Naive thymus-derived CD4-positive, alpha-beta T cell (primary cell): Measurements from ENCODE around the gene CRYBG1. TPM values are rescaled to one million over a fixed set of nuclear protein-coding genes. Genes with fewer than 3 reads are reported as not detected.

Experiments used
- ATAC-seq: fragments of 150-1000 bp; cut with Tn5 transposase; 2 replicates; pipeline ENCODE4 v1.10.0; 2021; ENCODE audit warnings: mild to moderate bottlenecking, moderate library complexity
- CTCF ChIA-PET: fragments of 350-600 bp; sonication (Branson Sonifier 250); formaldehyde crosslinking; loops from one replicate; lab custom pipeline; 2021; ENCODE audit warnings: antibody characterized with exemption; lab: Charles Lee
- POLR2A ChIA-PET: fragments of 350-600 bp; sonication (Branson Sonifier 250); formaldehyde crosslinking; loops from one replicate; lab custom pipeline; 2021; ENCODE audit warnings: antibody characterized with exemption, inconsistent platforms; lab: Charles Lee
- DNase-seq, 9 donors: peaks; one replicate each; pipeline versions ENCODE4 v3.0.0 to v3.0.0-alpha.2; 2020 to 2022; ENCODE audit warnings: mixed read lengths in 1 of 9
- H3K27ac ChIP-seq: one replicate; pipeline ENCODE4 v1.7.0; 2013; ENCODE audit warnings: mild to moderate bottlenecking, low read depth, low read length, moderate library complexity
- H3K27me3 ChIP-seq, 2 donors: one replicate each; pipeline ENCODE4 v1.7.0; 2013; ENCODE audit warnings: low read length in 2 of 2, mild to moderate bottlenecking in 2 of 2, moderate library complexity in 2 of 2; ENCODE audit not compliant: control insufficient read depth in 2 of 2, insufficient read depth in 2 of 2
- H3K36me3 ChIP-seq, 3 experiments: 1 replicate in 2 of 3; 2 replicates in 1 of 3; pipeline ENCODE4 v1.7.0; 2013; ENCODE audit warnings: low read length in 3 of 3, mild to moderate bottlenecking in 3 of 3, moderate library complexity in 1 of 3; ENCODE audit not compliant: insufficient read depth in 3 of 3, control insufficient read depth in 2 of 3
- H3K4me1 ChIP-seq, 2 donors: one replicate each; pipeline ENCODE4 v1.7.0; 2013; ENCODE audit warnings: low read length in 2 of 2, mild to moderate bottlenecking in 2 of 2, moderate library complexity in 1 of 2; ENCODE audit not compliant: control insufficient read depth in 2 of 2, insufficient read depth in 2 of 2
- H3K4me3 ChIP-seq: 2 replicates; pipeline ENCODE4 v1.7.0; 2013; ENCODE audit warnings: mild to moderate bottlenecking, low read length
- H3K9me3 ChIP-seq, 3 experiments: 1 replicate in 2 of 3; 2 replicates in 1 of 3; pipeline ENCODE4 v1.7.0; 2013; ENCODE audit warnings: low read length in 3 of 3; ENCODE audit not compliant: control insufficient read depth in 2 of 3
- H3K27ac Mint-ChIP-seq, 9 donors: one replicate each; pipeline ENCODE4 v1.8.0; 2020 to 2022; ENCODE audit warnings: mixed read lengths in 9 of 9, mild to moderate bottlenecking in 8 of 9, moderate library complexity in 5 of 9, inconsistent platforms in 2 of 9
- H3K27me3 Mint-ChIP-seq, 5 donors: one replicate each; pipeline ENCODE4 v1.8.0; 2021 to 2022; ENCODE audit warnings: mixed read lengths in 5 of 5, mild to moderate bottlenecking in 1 of 5
- H3K36me3 Mint-ChIP-seq, 5 donors: one replicate each; pipeline ENCODE4 v1.8.0; 2020 to 2022; ENCODE audit warnings: mixed read lengths in 5 of 5, mild to moderate bottlenecking in 3 of 5, inconsistent platforms in 1 of 5
- H3K4me1 Mint-ChIP-seq, 7 donors: one replicate each; pipeline ENCODE4 v1.8.0; 2020 to 2022; ENCODE audit warnings: mixed read lengths in 7 of 7, mild to moderate bottlenecking in 3 of 7, inconsistent platforms in 1 of 7
- H3K4me3 Mint-ChIP-seq, 10 donors: one replicate each; pipeline ENCODE4 v1.8.0; 2020 to 2022; ENCODE audit warnings: mild to moderate bottlenecking in 10 of 10, mixed read lengths in 10 of 10, moderate library complexity in 6 of 10, inconsistent platforms in 2 of 10
- H3K9me3 Mint-ChIP-seq, 11 donors: one replicate each; pipeline ENCODE4 v1.8.0; 2020 to 2022; ENCODE audit warnings: mixed read lengths in 11 of 11, mild to moderate bottlenecking in 4 of 11, inconsistent platforms in 1 of 11, moderate library complexity in 1 of 11
- intact Hi-C, 2 donors: fragments of 100-400 bp; cut with micrococcal nuclease; formaldehyde crosslinking; loops; one replicate each; pipeline ENCODE4 v1.15.1; 2023
- polyA plus RNA-seq, 2 donors: library from polyadenylated mRNA; unstranded; fragments of 300-500 nt; fragmentation: Illumina TruSeq; gene quantifications; one replicate each; pipeline ENCODE4 v1.2.3, GENCODE V29; 2021
- total RNA-seq, 6 experiments: library from RNA in 5 of 6; stranded (reverse) in 5 of 6; gene quantifications; 1 replicate in 5 of 6; 2 replicates in 1 of 6; pipeline ENCODE4 v1.2.3 and lab custom pipeline; 2021 to 2026

The CRYBG1 gene
- total and polyA plus RNA-seq, 7 experiments from 2014 or later: 11.3 to 39.8 (median 30.3) TPM

- DNase-seq (no peak), ATAC-seq (no peak)
- H3K27ac ChIP-seq: no peak overlapping the region
- no peaks in the 10 kb centered on the region for H3K9me3 ChIP-seq
- Mint-ChIP-seq H3K4me3 (no peak overlapping the region), H3K36me3 (no peaks in the 10 kb centered on the region), H3K27me3 (peaks cover 0 to 18% (median 0%) of the 10 kb centered on the region in 5 donors), H3K27ac (no peak overlapping the region), H3K4me1 (peaks cover 0 to 10% (median 5%) of the 10 kb centered on the region in 7 donors), H3K9me3 (no peaks in the 10 kb centered on the region)
- H3K4me1 ChIP-seq: no peaks in the 10 kb centered on the region
- H3K36me3 ChIP-seq: no peaks in the 10 kb centered on the region
- CTCF ChIA-PET: no interaction called here
- intact Hi-C loops: no loop called here
- POLR2A ChIA-PET: no interaction called here
- peaks cover 0 to 4% of the 10 kb centered on the region in 2 donors for H3K27me3 ChIP-seq
- H3K4me3 ChIP-seq: no peak overlapping the region
These were observed 20.7 kb downstream of the CRYBG1 start for GRCh38 chr6:106381223-106381622.

DNA sequence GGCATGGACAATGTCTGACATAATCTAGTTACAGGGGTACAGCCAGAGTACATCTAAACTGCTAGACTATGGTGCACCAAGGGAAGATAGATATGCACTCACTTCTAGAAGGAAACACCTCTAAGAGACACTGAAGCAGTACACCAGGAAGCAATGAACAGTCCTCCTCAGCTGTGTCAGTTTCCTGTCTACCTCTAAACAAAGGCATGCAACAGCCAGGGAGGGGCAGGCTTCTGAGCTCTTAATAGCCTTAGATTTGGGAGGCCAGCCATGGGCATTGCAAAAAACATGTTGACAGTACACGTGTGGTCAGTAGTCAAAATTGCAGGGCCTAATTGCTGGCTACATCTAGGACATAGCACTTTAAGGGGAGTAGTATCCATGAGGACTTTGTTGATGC is 21.4 kb downstream of the CRYBG1 start:
- no peak overlapping the region for H3K27ac ChIP-seq
- Mint-ChIP-seq H3K9me3 (no peaks in the 10 kb centered on the region), H3K36me3 (no peaks in the 10 kb centered on the region), H3K4me3 (no peak overlapping the region), H3K27ac (no peak overlapping the region), H3K27me3 (peaks cover 0 to 16% (median 0%) of the 10 kb centered on the region in 5 donors), H3K4me1 (peaks cover 0 to 10% (median 5%) of the 10 kb centered on the region in 7 donors)
- ChIA-PET CTCF (no interaction called here), POLR2A (no interaction called here)
- peak in 1 of 9 donors; percentile 1 for DNase-seq
- no peak for ATAC-seq
- intact Hi-C loops: no loop called here
- no peaks in the 10 kb centered on the region for H3K4me1 ChIP-seq
- H3K4me3 ChIP-seq: no peak overlapping the region
- peaks cover 0 to 4% of the 10 kb centered on the region in 2 donors for H3K27me3 ChIP-seq
- H3K36me3 ChIP-seq: no peaks in the 10 kb centered on the region
- H3K9me3 ChIP-seq: no peaks in the 10 kb centered on the region

DNA sequence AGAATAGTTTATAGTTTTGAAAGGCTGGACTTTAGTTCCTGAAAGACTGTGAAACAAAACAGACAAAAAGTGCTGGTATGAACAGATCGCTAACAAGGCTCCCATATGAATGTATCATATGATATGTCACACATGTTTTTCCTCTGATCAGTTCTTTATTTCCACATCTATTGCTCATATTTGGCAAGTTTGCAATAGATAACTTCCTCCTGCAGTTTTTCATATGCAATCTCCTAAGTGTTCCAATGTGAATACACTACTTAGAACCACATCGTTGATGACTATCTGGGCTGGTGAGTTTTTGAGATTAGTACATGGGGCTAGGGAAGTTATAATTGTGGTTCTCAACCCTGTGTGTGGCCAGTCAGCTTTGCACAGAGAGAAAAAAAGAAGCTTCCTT is 23.1 kb downstream of the CRYBG1 start:
- no peak overlapping the region for H3K27ac ChIP-seq
- H3K4me1 ChIP-seq: no peaks in the 10 kb centered on the region
- intact Hi-C loops: no loop called here
- Mint-ChIP-seq H3K9me3 (no peaks in the 10 kb centered on the region), H3K27ac (no peak overlapping the region), H3K4me1 (peaks cover 0 to 10% (median 5%) of the 10 kb centered on the region in 7 donors), H3K27me3 (peaks cover 0 to 14% (median 0%) of the 10 kb centered on the region in 5 donors), H3K4me3 (no peak overlapping the region), H3K36me3 (no peaks in the 10 kb centered on the region)
- POLR2A ChIA-PET: no interaction called here
- DNase-seq (no peak), ATAC-seq (peak; percentile 68)
- CTCF ChIA-PET: no interaction called here
- no peak overlapping the region for H3K4me3 ChIP-seq
- H3K27me3 ChIP-seq: no peaks in the 10 kb centered on the region
- H3K36me3 ChIP-seq: no peaks in the 10 kb centered on the region
- no peaks in the 10 kb centered on the region for H3K9me3 ChIP-seq

- no peaks in the 10 kb centered on the region for H3K9me3 Mint-ChIP-seq
- Histone ChIP-seq H3K4me1 (no peaks in the 10 kb centered on the region), H3K27me3 (no peaks in the 10 kb centered on the region), H3K4me3 (no peak overlapping the region), H3K36me3 (no peaks in the 10 kb centered on the region), H3K9me3 (no peaks in the 10 kb centered on the region), H3K27ac (no peak overlapping the region)
- H3K27me3 Mint-ChIP-seq: peaks cover 0 to 25% (median 0%) of the 10 kb centered on the region in 5 donors
- no peak overlapping the region for H3K27ac Mint-ChIP-seq
- POLR2A ChIA-PET: no interaction called here
- H3K4me1 Mint-ChIP-seq: peaks cover 0 to 10% (median 5%) of the 10 kb centered on the region in 7 donors
- CTCF ChIA-PET: no interaction called here
- intact Hi-C loops: no loop called here
- DNase-seq: no peak
- no peaks in the 10 kb centered on the region for H3K36me3 Mint-ChIP-seq
- no peak for ATAC-seq
- no peak overlapping the region for H3K4me3 Mint-ChIP-seq
These were observed 25.0 kb downstream of the CRYBG1 start for GRCh38 chr6:106385530-106385929.

GRCh38 chr6:106387875-106388274 is 27.4 kb downstream of the CRYBG1 start:
- H3K4me1 Mint-ChIP-seq: no peaks in the 10 kb centered on the region
- no peak overlapping the region for H3K4me3 ChIP-seq
- H3K36me3 Mint-ChIP-seq: no peaks in the 10 kb centered on the region
- ATAC-seq (no peak), DNase-seq (no peak)
- H3K9me3 ChIP-seq: no peaks in the 10 kb centered on the region
- intact Hi-C loops: no loop called here
- H3K27me3 ChIP-seq: no peaks in the 10 kb centered on the region
- peaks cover 0 to 36% (median 7%) of the 10 kb centered on the region in 5 donors for H3K27me3 Mint-ChIP-seq
- ChIA-PET CTCF (no interaction called here), POLR2A (interaction anchor here (0.7 kb wide), 1 partner anchor 250 kb away, joined by 3 read pairs; no protein-coding TSS in a partner anchor)
- H3K4me1 ChIP-seq: no peaks in the 10 kb centered on the region
- H3K36me3 ChIP-seq: no peaks in the 10 kb centered on the region
- H3K27ac Mint-ChIP-seq: no peak overlapping the region
- no peak overlapping the region for H3K4me3 Mint-ChIP-seq
- no peak overlapping the region for H3K27ac ChIP-seq
- H3K9me3 Mint-ChIP-seq: no peaks in the 10 kb centered on the region

GRCh38 chr6:106390088-106390487 is 29.6 kb downstream of the CRYBG1 start:
- DNase-seq: no peak
- no peak for ATAC-seq
- intact Hi-C loops: no loop called here
- Mint-ChIP-seq H3K27me3 (peaks cover 11 to 46% (median 19%) of the 10 kb centered on the region in 5 donors), H3K4me3 (no peak overlapping the region), H3K27ac (no peak overlapping the region), H3K9me3 (peaks cover 0 to 2% (median 0%) of the 10 kb centered on the region in 11 donors), H3K36me3 (no peaks in the 10 kb centered on the region), H3K4me1 (no peaks in the 10 kb centered on the region)
- Histone ChIP-seq H3K4me1 (no peaks in the 10 kb centered on the region), H3K36me3 (no peaks in the 10 kb centered on the region), H3K27me3 (no peaks in the 10 kb centered on the region), H3K27ac (no peak overlapping the region), H3K4me3 (no peak overlapping the region), H3K9me3 (no peaks in the 10 kb centered on the region)
- CTCF ChIA-PET: no interaction called here
- POLR2A ChIA-PET: no interaction called here

DNA sequence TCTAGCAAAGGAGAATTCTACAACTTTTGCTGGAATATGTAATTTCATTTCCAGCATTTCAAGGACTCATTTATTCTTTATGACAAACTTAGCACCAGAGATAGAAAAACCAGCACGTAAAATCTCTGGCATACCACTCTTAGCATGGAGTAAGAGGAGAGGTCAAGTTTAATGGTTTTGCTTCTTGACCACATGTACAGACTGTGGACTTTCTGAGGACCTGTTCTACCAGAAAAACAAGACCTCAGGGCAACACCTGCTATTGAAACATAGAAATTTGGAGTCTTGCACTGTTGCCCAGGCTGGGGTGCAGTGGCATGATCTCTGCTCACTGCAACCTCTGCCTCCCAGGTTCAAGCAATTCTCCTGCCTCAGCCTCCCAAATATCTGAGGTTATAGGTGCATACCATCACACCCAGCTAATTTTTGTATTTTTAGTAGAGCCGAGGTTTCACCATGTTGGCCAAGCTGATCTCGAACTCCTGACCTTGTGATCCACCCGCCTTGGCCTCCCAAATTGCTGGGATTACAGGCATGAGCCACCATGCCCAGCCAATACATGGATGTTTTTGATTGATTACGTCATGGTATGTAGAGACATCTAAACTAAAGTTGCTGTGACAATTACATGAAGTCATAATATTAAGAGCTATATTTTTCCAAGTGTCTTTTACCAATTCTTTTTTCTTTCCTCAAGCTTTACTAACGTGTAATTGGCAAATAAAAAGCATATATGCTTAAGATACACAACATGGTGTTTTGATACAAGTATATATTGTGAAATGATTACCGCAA is 36.1 kb downstream of the CRYBG1 start:
- Histone ChIP-seq H3K36me3 (no peaks in the 10 kb centered on the region), H3K4me1 (no peaks in the 10 kb centered on the region), H3K27ac (no peak overlapping the region), H3K9me3 (no peaks in the 10 kb centered on the region), H3K27me3 (no peaks in the 10 kb centered on the region), H3K4me3 (no peak overlapping the region)
- H3K27ac Mint-ChIP-seq: no peak overlapping the region
- POLR2A ChIA-PET: no interaction called here
- DNase-seq (no peak), ATAC-seq (no peak)
- H3K36me3 Mint-ChIP-seq: no peaks in the 10 kb centered on the region
- H3K4me1 Mint-ChIP-seq: no peaks in the 10 kb centered on the region
- H3K9me3 Mint-ChIP-seq: peaks cover 0 to 2% (median 0%) of the 10 kb centered on the region in 11 donors
- H3K4me3 Mint-ChIP-seq: no peak overlapping the region
- peaks cover 12 to 42% (median 32%) of the 10 kb centered on the region in 5 donors for H3K27me3 Mint-ChIP-seq
- intact Hi-C loops: no loop called here
- CTCF ChIA-PET: interaction anchor here (0.5 kb wide), 1 partner anchor 594 kb away, joined by 4 read pairs; no protein-coding TSS in a partner anchor
